LoVo (cell line): ENCODE measurements around the gene KCNA1.
"Not testable (repeated sequence)": the region's sequence is repeated elsewhere in the genome, so short reads cannot be mapped to it uniquely, and the experiment has no call there.

ENCODE experiments used
- DNase-seq: peaks from one replicate; pipeline ENCODE4 v3.0.0-alpha.2; 2016; ENCODE audit warnings: low spot score

Gene KCNA1

GRCh38 chr12:4909734-4910501 lies at the start of gene KCNA1:
Gene KCNA1 (plus strand): TSS chr12:4909905. CDS start chr12:4911379, 1,474 bp downstream.
- no peak for DNase-seq

DNA sequence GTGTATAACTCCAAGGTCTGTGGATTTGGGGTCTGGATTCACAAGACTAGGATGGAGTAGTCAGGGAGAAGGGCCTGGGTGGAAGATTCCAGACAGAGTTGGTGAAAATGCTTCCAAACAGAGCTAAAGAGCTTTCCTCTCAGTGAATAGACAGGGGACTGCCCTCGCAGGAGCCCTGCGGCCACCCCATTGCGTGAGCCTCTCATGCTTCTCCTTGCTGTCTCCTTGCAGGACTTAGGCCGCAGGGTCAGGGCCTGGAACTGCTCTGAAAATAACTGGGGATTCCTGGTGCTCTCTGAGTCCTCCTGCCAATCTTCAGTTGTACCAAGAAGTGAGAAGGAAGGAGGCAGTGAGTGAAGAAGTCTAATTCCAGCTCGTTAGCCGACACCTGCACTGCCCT lies 49.0 kb upstream of the KCNA1 start:
- no peak for DNase-seq

GRCh38 chr12:4862809-4863208 lies 46.9 kb upstream of the KCNA1 start:
- DNase-seq, result no peak

GRCh38 chr12:4864575-4864974 lies 45.1 kb upstream of the KCNA1 start:
- DNase-seq, result no peak

DNA sequence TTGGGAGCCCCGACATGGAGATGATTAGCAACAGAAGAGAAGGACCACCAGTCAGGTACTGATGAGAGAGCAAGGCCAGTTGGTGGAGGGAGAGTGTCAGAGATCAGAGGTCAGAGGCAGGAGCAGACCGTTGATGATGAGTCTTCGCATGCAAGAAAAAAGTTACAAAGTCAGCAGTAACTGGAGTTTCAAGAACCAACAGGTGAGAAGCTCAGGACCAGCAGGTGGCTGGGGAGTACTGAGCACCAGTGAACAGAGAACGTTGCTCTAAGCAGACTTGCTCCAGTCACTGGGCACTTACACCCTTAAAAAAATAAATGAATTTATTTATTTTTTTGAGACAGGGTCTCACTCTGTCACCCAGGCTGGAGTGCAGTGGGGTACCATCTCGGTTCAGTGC lies 44.5 kb upstream of the KCNA1 start:
- no peak for DNase-seq

- DNase-seq, result no peak
Measured at GRCh38 chr12:4866299-4866698, 43.4 kb upstream of the KCNA1 start.

- DNase-seq, result no peak
Measured at GRCh38 chr12:4867384-4867783, 42.3 kb upstream of the KCNA1 start.

- DNase-seq, result no peak
Measured at GRCh38 chr12:4870423-4870822, 39.3 kb upstream of the KCNA1 start.

- DNase-seq, result no peak
Measured at GRCh38 chr12:4871514-4871913, 38.2 kb upstream of the KCNA1 start.

DNA sequence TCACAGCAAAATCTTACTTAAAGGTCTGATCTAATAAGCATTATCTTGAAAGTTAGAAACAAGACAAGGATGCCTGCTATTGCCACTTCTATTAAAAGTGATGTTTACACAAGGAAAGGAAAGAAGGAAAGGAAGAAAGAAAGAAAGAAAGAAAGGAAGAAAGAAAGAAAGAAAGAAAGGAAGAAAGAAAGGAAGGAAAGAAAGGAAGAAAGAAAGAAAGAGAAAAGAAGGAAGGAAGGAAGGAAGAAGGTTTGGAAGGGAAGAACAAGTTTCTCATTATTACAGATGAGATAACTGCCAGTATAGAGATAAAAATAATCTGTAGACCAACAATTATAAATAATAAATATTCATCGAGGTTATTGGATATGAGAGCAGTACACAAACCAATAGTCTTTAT lies 35.8 kb upstream of the KCNA1 start:
- DNase-seq, result no peak

GRCh38 chr12:4874671-4875070 lies 35.0 kb upstream of the KCNA1 start:
- DNase-seq, result no peak

GRCh38 chr12:4879481-4879880 lies 30.2 kb upstream of the KCNA1 start:
- DNase-seq, result not testable (repeated sequence)

- no peak for DNase-seq
Measured at GRCh38 chr12:4881266-4882064, 28.2 kb upstream of the KCNA1 start.

DNA sequence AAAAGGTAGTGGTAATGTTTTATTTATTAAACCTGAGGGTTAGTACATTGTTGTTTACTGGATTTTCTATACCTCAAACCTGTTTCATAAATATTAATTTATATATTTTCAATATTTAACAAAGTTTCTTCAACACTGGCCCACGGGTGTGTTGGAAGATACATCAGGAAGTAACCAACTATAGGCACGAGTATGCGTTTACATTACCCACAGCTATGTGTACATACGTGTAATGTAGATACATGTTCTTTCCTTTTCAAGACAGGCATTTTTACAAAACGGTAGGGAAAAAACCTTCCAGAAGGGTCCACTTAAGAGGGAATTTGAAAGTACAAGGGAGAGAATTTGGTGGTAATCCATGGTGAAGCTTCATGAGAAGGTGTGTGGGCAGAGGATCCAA lies 17.8 kb upstream of the KCNA1 start:
- no peak for DNase-seq

DNA sequence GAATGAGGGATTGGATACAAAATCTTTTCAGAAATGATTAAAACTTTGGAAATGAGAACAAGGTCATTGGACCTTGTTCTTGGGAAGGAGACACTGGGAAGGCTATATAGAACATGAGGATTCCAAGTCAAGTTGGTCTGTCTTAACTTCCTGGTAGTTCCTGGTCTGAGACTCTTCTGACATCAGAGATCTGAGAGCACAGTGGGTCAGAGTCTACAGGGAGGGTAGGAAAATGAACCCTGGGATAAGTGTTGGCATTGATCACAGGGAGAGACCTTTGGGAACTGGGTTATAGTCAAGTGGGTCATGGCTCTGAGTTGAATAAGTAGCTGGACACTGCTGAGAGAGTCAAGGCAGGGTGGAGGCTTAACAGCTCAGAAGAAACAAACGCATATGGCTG lies 17.3 kb upstream of the KCNA1 start:
- DNase-seq, result no peak

- no peak for DNase-seq
Measured at GRCh38 chr12:4894019-4894418, 15.7 kb upstream of the KCNA1 start.

DNA sequence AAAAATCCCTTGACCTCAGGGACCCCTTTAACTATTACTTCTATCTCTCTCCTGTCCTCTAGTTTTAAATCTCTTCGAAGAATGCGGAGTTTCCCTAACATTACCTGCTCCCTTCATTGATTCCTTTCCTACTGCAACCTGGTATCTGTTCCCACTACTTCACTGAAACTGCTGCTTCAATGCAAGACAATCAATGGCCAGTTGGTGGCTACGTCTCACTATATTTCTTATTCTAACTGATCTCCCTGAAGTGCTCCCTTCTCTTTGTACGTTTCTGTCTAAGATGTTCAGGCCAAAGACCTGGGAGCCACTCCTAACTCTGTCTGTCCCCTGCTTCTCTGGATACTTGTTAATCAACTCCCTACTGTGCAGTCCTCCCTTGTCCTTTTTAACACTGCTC lies 10.3 kb upstream of the KCNA1 start:
- no peak for DNase-seq

DNA sequence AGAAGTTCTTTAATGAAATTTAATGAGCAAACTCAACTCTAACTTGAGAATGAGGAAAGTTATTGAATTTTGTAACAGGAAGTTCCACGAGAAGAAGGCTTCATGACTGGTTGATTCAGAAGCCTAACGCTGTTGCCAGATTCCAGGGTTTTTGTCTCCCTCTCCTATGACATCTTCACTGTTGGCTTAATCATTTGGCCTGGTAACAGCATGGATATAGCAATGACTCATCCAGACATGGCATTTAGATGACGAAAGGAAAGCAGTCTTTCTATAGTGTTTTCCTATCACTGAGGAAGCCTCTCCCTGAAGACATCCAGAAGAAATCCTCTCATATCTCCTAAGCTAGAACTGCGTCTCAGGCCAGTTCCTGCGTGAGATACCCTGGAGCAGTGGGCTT lies 9.4 kb upstream of the KCNA1 start:
- no peak for DNase-seq

GRCh38 chr12:4905316-4905715 lies 4.4 kb upstream of the KCNA1 start:
- DNase-seq, result no peak

- no peak for DNase-seq
Measured at GRCh38 chr12:4908684-4909409, 858 bp upstream of the KCNA1 start.

DNA sequence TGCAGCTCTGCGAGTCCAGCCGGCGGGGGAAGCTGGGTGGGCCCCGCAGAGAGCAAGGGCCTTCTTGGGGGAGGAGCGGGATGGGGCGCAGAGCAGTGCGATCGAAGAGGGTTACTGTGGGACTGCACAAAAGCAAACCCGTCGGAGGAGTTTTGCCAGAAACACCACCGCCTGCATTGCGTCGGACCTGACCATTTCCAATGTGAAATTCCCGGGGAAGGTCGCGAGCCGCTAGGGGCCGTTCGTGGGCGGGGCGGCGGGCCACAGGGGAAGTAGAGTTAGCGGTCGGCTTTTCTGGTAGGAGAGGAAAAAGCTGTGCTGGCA lies 333 bp upstream of the KCNA1 start:
- no peak for DNase-seq

DNA sequence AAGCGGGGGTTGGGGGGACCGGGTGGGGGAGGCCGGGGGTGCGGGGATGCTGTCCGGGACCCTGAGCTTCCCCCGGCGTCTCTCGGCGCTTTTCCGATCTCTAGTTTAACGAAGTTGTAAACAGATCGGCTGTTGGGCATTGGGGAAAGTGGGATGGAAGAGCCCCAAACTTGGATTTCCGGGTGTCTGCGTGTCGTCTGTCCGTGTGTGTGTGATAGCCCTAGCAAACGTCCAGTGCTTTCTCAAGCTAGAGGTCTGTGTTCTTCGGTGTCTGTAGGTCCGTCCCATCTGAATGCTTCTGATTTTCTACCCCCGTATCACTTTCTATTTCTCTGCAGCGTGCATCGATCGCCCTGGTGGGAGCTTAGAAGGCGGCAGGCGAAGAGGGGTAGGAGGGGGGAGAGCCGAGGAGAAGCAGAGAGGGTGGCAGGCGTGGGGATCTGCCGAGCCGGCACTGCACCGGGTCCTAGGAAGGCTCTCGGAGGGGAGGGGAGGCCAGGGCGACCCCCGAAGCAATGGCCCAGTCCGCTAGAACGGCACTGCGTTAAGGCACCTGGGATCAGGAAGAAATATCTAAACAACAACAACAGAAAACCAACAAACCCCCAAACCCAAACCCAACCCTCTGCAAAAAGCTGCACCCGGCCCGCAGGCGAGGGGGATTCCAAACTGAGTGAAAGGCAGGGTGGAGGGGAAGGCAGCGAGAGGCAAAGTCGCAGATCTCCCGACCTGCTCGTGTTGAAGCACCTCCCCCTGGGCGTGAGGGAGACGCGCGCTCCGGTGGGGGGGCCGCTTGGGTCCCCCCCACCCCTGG lies 1.0 kb downstream of the KCNA1 start:
- DNase-seq, result no peak
